Neutrophil (primary cell): Measurements from ENCODE around the gene ACTR3.

Source experiments
- H3K27ac ChIP-seq: fragments of 200-600 bp; sonication (generic); 2 replicates; pipeline ENCODE4 v1.5.1; 2016; ENCODE audit warnings: mild to moderate bottlenecking, moderate library complexity
- H3K27me3 ChIP-seq: fragments of 200-600 bp; sonication (generic); 2 replicates; pipeline ENCODE4 v1.6.0; 2016; ENCODE audit warnings: mild to moderate bottlenecking
- H3K36me3 ChIP-seq: fragments of 200-600 bp; sonication (generic); 2 replicates; pipeline ENCODE4 v1.5.1; 2017
- H3K4me1 ChIP-seq, 2 experiments: fragments of 200-600 bp in 1 of 2; sonication (generic) in 1 of 2; 1 replicate in 1 of 2; 2 replicates in 1 of 2; pipeline versions ENCODE4 v1.5.1 to v1.6.1; 2013 to 2016; ENCODE audit warnings: low read depth in 1 of 2, low read length in 1 of 2, mild to moderate bottlenecking in 1 of 2, moderate library complexity in 1 of 2; ENCODE audit not compliant: control insufficient read depth in 1 of 2, insufficient read depth in 1 of 2
- H3K4me3 ChIP-seq, 2 experiments: fragments of 200-600 bp in 1 of 2; sonication (generic) in 1 of 2; 1 replicate in 1 of 2; 2 replicates in 1 of 2; pipeline ENCODE4 v1.5.1; 2013 to 2016; ENCODE audit warnings: low read depth in 1 of 2, low read length in 1 of 2, mild to moderate bottlenecking in 1 of 2, moderate library complexity in 1 of 2
- H3K9me3 ChIP-seq: fragments of 200-600 bp; sonication (generic); 2 replicates; pipeline ENCODE4 v1.5.1; 2016
- CTCF ChIP-seq: fragments of 200-600 bp; sonication (generic); IDR thresholded peaks from 2 replicates; pipeline ENCODE4 v1.5.1; 2016; ENCODE audit warnings: antibody characterized with exemption

The ACTR3 gene

GRCh38 chr2:113846429-113846828, 43.5 kb upstream of the ACTR3 start:
- Histone ChIP-seq H3K27ac (no peak overlapping the region), H3K36me3 (no peaks in the 10 kb centered on the region), H3K27me3 (no peaks in the 10 kb centered on the region), H3K4me1 (peaks cover 4 to 5% of the 10 kb centered on the region in 2 experiments), H3K4me3 (no peak overlapping the region), H3K9me3 (no peaks in the 10 kb centered on the region)
- no peak for TF ChIP-seq CTCF

GRCh38 chr2:113847144-113847543, 42.7 kb upstream of the ACTR3 start:
- TF ChIP-seq CTCF, result no peak
- Histone ChIP-seq H3K27ac (no peak overlapping the region), H3K4me1 (peaks cover 5 to 7% of the 10 kb centered on the region in 2 experiments), H3K36me3 (no peaks in the 10 kb centered on the region), H3K9me3 (no peaks in the 10 kb centered on the region), H3K4me3 (no peak overlapping the region), H3K27me3 (no peaks in the 10 kb centered on the region)

GRCh38 chr2:113848758-113849415, 41.0 kb upstream of the ACTR3 start:
- no peaks in the 10 kb centered on the region for H3K27me3 ChIP-seq
- no peaks in the 10 kb centered on the region for H3K9me3 ChIP-seq
- no peak for TF ChIP-seq CTCF
- no peak overlapping the region for H3K27ac ChIP-seq
- peaks cover 5 to 7% of the 10 kb centered on the region in 2 experiments for H3K4me1 ChIP-seq
- no peaks in the 10 kb centered on the region for H3K36me3 ChIP-seq
- no peak overlapping the region for H3K4me3 ChIP-seq

- TF ChIP-seq CTCF, result no peak
- no peaks in the 10 kb centered on the region for H3K27me3 ChIP-seq
- H3K4me3 ChIP-seq, result no peak overlapping the region
- H3K36me3 ChIP-seq, result no peaks in the 10 kb centered on the region
- peaks cover 13 to 19% of the 10 kb centered on the region in 2 experiments for H3K4me1 ChIP-seq
- no peaks in the 10 kb centered on the region for H3K9me3 ChIP-seq
- no peak overlapping the region for H3K27ac ChIP-seq
Measured at GRCh38 chr2:113850687-113851086, 39.2 kb upstream of the ACTR3 start.

GRCh38 chr2:113851640-113852039, 38.2 kb upstream of the ACTR3 start:
- Histone ChIP-seq H3K27me3 (no peaks in the 10 kb centered on the region), H3K4me1 (peaks cover 13 to 19% of the 10 kb centered on the region in 2 experiments), H3K36me3 (no peaks in the 10 kb centered on the region), H3K27ac (no peak overlapping the region), H3K9me3 (no peaks in the 10 kb centered on the region), H3K4me3 (no peak overlapping the region)
- TF ChIP-seq CTCF, result no peak
